Effector memory CD8-positive, alpha-beta T cell (primary cell): Measurements from ENCODE around the gene REG3A.

Experiments
- ATAC-seq: fragments of 150-1000 bp; cut with Tn5 transposase; replicated peaks from 2 replicates; pipeline ENCODE4 v1.10.0; 2021; ENCODE audit warnings: mild to moderate bottlenecking, moderate library complexity
- DNase-seq, 3 experiments: peaks; one replicate each; pipeline ENCODE4 v3.0.0; 2021
- H3K27ac Mint-ChIP-seq, 2 donors: one replicate each; pipeline ENCODE4 v1.8.0; 2022; ENCODE audit warnings: mild to moderate bottlenecking in 2 of 2, mixed read lengths in 2 of 2, moderate library complexity in 2 of 2
- H3K27me3 Mint-ChIP-seq, 2 donors: one replicate each; pipeline ENCODE4 v1.8.0; 2022; ENCODE audit warnings: mixed read lengths in 2 of 2
- H3K36me3 Mint-ChIP-seq: one replicate; pipeline ENCODE4 v1.8.0; 2022; ENCODE audit warnings: mild to moderate bottlenecking, moderate library complexity, mixed read lengths; ENCODE audit not compliant: insufficient read depth
- H3K4me1 Mint-ChIP-seq, 2 donors: one replicate each; pipeline ENCODE4 v1.8.0; 2022; ENCODE audit warnings: low read depth in 2 of 2, mixed read lengths in 2 of 2
- H3K4me3 Mint-ChIP-seq, 2 donors: one replicate each; pipeline ENCODE4 v1.8.0; 2022; ENCODE audit warnings: mild to moderate bottlenecking in 2 of 2, mixed read lengths in 2 of 2, moderate library complexity in 2 of 2
- H3K9me3 Mint-ChIP-seq, 2 donors: one replicate each; pipeline ENCODE4 v1.8.0; 2022; ENCODE audit warnings: mixed read lengths in 2 of 2

The REG3A gene

DNA sequence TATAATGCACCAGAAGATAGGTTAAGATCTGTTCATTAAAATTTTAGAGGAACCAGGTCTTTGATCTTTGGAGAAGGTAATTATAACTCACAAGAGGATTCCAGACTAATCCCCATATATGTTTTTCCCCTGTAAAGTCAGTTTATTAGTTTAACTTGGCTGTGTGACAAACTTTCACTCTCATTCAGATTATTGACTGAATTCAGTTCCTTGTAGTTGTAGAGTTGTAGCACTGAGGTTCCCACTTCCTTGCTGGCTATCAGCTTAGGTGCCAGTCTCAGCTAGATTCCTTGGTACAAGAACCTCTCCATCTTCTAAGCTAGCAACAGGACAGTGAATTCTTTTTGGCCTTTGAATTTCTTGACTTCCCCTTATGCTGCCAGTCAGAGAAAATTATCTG, 20.1 kb downstream of the REG3A start:
- DNase-seq, result no peak
- Mint-ChIP-seq H3K9me3 (peaks cover 21 to 26% of the 10 kb centered on the region in 2 donors), H3K27me3 (no peaks in the 10 kb centered on the region), H3K27ac (no peak overlapping the region), H3K4me1 (no peaks in the 10 kb centered on the region), H3K36me3 (no peaks in the 10 kb centered on the region), H3K4me3 (no peak overlapping the region)
- ATAC-seq, result no peak

DNA sequence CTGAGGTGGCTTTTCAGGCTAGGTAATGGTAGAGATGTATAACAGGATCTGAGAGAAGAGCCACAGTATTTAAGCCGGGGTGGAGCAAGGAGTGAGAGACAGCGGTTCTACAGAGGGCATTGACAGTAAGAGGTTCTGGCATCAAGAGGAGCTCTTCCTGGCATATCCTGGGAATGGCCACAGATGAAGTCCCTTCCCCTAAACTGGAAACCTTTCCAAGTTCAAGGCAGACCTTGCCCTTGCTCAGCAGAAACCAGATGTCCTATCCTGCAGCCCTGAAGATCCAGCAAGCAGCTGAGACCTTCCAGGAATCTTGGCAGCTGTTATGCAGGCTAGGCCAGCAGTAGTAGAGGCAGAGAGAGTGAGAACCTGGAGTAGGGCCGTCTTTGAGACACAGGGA, 21.2 kb downstream of the REG3A start:
- H3K4me3 Mint-ChIP-seq, result no peak overlapping the region
- no peaks in the 10 kb centered on the region for H3K4me1 Mint-ChIP-seq
- DNase-seq (no peak), ATAC-seq (no peak)
- peaks cover 26 to 29% of the 10 kb centered on the region in 2 donors for H3K9me3 Mint-ChIP-seq
- no peaks in the 10 kb centered on the region for H3K36me3 Mint-ChIP-seq
- H3K27ac Mint-ChIP-seq, result no peak overlapping the region
- no peaks in the 10 kb centered on the region for H3K27me3 Mint-ChIP-seq

DNA sequence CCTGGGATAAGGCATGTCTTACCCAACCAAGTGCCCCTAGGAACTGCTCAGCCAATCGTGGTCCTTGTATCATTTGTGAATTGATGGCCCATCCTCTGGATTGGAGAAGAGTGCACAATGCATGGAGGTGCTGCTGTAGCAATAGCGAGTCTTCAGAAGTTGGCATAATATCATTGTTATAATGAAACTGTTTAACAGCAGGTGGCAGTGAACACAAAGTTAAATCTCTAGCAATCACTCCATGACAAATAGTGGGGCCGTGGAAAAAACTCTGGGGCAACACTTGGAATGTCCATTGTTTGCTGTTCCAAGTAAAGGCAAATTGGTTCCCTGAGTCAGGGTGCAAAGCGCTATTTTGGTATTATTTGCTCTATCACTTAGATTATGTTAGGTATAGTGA, 27.9 kb downstream of the REG3A start:
- no peaks in the 10 kb centered on the region for H3K27me3 Mint-ChIP-seq
- ATAC-seq (no peak), DNase-seq (no peak)
- no peaks in the 10 kb centered on the region for H3K36me3 Mint-ChIP-seq
- H3K27ac Mint-ChIP-seq, result no peak overlapping the region
- no peak overlapping the region for H3K4me3 Mint-ChIP-seq
- H3K9me3 Mint-ChIP-seq, result peaks cover 2 to 17% of the 10 kb centered on the region in 2 donors
- H3K4me1 Mint-ChIP-seq, result no peaks in the 10 kb centered on the region

DNA sequence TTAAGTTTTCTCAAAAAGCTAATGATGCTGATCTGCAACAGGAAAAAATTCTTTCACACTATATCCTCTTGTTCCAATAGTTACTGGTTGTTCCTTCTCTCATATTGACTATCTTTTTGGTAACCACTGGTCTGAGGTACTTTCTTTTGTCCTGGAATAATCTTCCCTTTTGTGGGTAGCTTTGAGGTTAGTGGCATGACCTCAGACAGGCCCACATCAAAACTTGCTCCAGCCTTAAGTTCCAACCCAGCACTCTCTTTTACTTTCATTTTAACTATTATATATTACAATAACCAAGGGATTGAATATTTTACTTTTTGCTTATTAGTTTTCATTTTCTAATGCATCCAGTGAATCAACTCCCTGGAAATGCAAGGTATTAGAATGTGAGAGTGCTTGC, 29.7 kb downstream of the REG3A start:
- no peaks in the 10 kb centered on the region for H3K27me3 Mint-ChIP-seq
- H3K9me3 Mint-ChIP-seq, result peaks cover 0 to 17% of the 10 kb centered on the region in 2 donors
- ATAC-seq (no peak), DNase-seq (no peak)
- no peak overlapping the region for H3K27ac Mint-ChIP-seq
- no peak overlapping the region for H3K4me3 Mint-ChIP-seq
- H3K36me3 Mint-ChIP-seq, result no peaks in the 10 kb centered on the region
- H3K4me1 Mint-ChIP-seq, result no peaks in the 10 kb centered on the region

DNA sequence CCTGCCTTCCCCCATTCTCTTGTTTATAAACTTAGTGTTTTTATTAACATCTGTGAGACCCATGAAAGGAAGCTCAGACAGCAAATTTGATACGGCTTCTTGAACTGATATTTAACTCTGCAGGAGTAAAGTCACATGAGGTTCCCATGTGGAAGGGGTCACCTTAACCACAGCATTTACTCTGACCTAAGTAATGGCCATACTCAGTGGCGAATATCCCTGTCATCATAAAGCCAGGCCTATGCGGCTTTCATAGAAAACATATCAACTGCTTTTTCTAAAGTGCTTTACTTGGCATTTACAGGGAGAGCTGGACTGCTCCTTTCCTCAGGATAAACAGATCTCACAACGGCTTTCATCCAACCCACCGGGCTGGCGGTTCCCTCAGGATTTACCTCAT, 30.3 kb downstream of the REG3A start:
- H3K9me3 Mint-ChIP-seq, result peaks cover 0 to 16% of the 10 kb centered on the region in 2 donors
- DNase-seq (no peak), ATAC-seq (no peak)
- H3K27ac Mint-ChIP-seq, result no peak overlapping the region
- no peak overlapping the region for H3K4me3 Mint-ChIP-seq
- H3K4me1 Mint-ChIP-seq, result no peaks in the 10 kb centered on the region
- H3K36me3 Mint-ChIP-seq, result no peaks in the 10 kb centered on the region
- H3K27me3 Mint-ChIP-seq, result no peaks in the 10 kb centered on the region

DNA sequence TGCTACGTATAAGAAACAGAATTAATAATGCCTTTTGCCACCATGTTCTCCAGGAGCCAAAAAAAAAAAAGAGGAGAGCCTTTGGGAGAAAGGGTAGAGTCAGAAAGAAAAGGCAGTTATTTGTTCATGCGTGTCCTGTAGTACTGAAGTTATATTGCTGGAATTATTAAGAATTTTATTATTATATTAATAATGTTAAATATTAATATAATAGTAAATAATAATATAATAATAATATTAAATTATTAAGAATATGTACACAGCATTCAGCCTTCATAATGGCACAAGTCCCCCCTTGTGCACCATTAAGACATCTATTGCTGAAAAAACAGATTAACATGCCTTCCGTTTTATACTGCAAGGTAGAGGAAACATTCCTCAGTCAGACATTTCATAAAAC, 31.1 kb downstream of the REG3A start:
- no peak overlapping the region for H3K4me3 Mint-ChIP-seq
- DNase-seq (no peak), ATAC-seq (no peak)
- H3K36me3 Mint-ChIP-seq, result no peaks in the 10 kb centered on the region
- no peaks in the 10 kb centered on the region for H3K27me3 Mint-ChIP-seq
- H3K27ac Mint-ChIP-seq, result no peak overlapping the region
- peaks cover 0 to 12% of the 10 kb centered on the region in 2 donors for H3K9me3 Mint-ChIP-seq
- H3K4me1 Mint-ChIP-seq, result no peaks in the 10 kb centered on the region

DNA sequence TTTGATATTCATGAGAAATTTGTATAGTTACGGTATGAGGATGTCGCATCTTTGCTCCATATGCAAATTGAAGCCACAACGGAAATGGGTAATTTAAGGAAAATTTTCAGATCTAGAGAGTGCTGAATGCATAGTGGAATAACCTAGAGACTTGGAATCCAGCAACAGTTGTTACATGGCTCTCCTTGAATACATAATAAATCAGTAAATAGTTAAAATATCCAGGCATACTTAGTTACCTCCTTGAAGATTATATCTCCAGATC, 33.9 kb downstream of the REG3A start:
- Mint-ChIP-seq H3K4me3 (no peak overlapping the region), H3K4me1 (no peaks in the 10 kb centered on the region), H3K27me3 (no peaks in the 10 kb centered on the region), H3K9me3 (peaks cover 6 to 21% of the 10 kb centered on the region in 2 donors), H3K36me3 (no peaks in the 10 kb centered on the region), H3K27ac (no peak overlapping the region)
- no peak for ATAC-seq
- no peak for DNase-seq

DNA sequence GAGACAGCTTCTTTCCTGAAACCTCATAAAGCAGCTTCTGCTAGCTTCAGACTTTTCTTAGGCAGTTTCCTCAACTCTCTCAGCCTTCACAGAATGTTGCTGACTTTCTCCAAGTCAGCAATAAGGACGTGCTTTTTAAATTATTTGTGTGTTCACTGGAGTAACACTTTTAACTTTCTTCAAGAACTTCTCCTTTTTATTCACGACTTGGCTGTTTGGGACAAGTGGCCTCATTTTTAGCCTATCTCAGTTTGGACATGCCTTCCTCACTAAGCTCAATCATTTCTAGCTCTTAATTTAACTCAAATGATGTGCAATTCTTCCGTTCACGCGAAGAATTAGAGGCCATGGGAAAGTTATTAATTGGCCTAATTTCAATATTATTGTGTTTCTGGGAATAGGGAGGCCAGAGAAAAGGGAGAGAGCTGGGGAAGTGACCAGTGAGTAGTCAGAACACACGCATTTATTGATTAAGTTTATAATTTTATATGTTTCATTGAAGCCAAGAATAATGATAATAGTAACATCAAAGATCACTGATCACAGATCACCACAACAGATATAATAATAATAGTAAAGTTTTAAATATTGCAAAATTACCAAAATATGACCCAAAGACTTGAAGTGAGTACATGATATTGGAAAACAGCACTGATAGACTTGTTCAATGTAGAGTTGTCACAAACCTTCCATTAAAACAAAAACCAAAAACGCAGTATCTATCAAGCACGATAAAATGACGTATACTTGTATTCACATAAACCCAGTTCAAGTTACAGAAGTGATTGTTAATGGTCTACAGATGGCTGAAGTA, 34.4 kb downstream of the REG3A start:
- H3K9me3 Mint-ChIP-seq, result peaks cover 6 to 22% of the 10 kb centered on the region in 2 donors
- H3K27ac Mint-ChIP-seq, result no peak overlapping the region
- ATAC-seq (no peak), DNase-seq (no peak)
- no peak overlapping the region for H3K4me3 Mint-ChIP-seq
- no peaks in the 10 kb centered on the region for H3K27me3 Mint-ChIP-seq
- H3K4me1 Mint-ChIP-seq, result no peaks in the 10 kb centered on the region
- H3K36me3 Mint-ChIP-seq, result no peaks in the 10 kb centered on the region

DNA sequence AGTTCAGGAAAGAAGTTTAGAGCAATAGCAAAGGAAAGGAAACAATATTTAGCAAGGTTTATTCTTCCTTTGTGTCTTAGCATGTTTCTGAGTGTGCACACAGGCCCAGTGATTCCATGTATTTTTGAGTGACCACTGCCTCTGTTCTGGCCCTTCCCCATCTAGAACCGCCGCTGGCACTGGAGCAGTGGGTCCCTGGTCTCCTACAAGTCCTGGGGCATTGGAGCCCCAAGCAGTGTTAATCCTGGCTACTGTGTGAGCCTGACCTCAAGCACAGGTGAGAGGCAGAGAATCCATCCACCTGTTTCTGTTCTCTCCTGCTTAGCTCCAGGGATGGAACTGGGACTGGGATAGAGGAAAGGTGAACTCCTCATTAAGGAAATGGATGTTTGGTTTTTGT, 36.9 kb downstream of the REG3A start:
- Mint-ChIP-seq H3K27me3 (no peaks in the 10 kb centered on the region), H3K27ac (no peak overlapping the region)

DNA sequence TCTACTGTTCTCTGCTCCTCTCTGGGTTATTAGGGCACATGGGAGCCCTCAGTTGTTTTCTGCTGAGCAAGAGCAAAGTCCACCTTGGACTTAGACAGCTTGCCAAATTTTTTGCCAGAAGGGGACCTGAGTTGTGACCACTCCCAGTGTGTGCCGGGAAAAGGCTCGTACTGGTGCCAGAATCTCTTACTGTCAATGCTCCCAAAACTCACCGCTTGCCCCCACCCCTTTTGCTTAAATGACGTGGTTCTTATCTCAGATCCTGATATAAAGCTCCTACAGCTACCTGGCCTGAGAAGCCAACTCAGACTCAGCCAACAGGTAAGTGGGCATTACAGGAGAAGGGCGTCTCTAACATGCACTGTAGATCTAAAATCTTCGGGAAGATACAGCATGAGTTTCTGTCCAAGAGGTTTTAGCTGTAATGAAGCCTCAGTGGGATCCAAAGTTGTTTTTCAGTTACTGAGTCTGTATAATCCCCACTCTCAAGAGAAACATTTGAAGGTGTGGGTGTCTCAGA, 39.3 kb downstream of the REG3A start, which contains the start of gene REG1A:
TSS of gene REG1A (plus strand) at position 295 of the 520 bp plus-strand sequence. CDS start 374 bp downstream, outside the sequence.
- Mint-ChIP-seq H3K27ac (no peak within 1 kb of the TSS), H3K4me1 (no peaks in the 10 kb centered on the region), H3K27me3 (no peaks in the 10 kb centered on the region), H3K4me3 (no peak within 1 kb of the TSS), H3K36me3 (no peaks in the 10 kb centered on the region), H3K9me3 (peaks cover 4 to 29% of the 10 kb centered on the region in 2 donors)
- no peak for ATAC-seq
- DNase-seq, result no peak

More for the DNA sequence above, 36.9 kb downstream of the REG3A start:
- ATAC-seq (no peak), DNase-seq (no peak)
- H3K4me1 Mint-ChIP-seq, result no peaks in the 10 kb centered on the region
- no peaks in the 10 kb centered on the region for H3K36me3 Mint-ChIP-seq
- no peak overlapping the region for H3K4me3 Mint-ChIP-seq
- peaks cover 2 to 22% of the 10 kb centered on the region in 2 donors for H3K9me3 Mint-ChIP-seq

DNA sequence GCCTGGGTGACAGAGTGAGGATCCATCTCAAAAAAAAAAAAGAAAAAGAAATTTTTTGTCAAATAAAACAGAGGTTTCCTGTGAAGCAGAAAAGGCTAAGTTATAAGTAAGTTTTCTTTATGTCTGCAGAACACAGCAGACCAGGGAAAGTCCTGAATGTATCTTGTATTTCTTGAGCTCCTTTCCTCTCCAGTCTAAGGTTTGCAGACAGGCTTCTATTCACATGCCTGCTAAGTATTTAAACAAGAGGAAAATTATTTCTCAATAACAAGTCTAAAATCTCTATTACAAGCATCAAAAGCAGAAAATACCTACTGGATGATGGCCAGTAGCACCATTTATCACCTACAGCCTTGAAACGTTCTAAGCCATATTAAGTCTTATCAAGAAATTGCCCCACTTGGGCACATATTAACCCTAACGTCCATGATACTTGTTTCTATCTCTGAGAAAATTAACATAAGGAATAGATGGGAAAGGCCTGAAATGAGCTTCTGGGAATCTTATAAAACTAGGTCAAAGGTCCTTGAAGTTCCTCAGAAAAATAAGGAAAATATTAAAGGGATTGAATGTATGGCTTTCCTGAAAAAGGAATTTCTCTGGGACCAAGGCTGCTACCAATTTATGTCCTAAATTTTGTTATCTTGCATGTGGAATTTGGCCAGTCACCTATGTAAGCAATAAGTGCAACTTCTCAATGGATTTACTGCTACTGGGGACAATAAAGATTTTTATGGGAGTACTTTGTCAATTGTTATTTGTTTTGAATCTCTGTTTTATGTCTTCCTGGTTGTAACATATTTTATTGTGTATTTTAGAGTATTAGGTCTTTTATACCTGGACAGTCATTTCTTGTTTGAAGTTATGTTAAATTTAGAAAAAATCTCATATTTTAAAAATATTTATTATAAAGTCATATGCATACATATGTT, 42.3 kb downstream of the REG3A start:
- ATAC-seq, result no peak
- H3K27me3 Mint-ChIP-seq, result no peaks in the 10 kb centered on the region
- DNase-seq, result no peak
- H3K4me1 Mint-ChIP-seq, result no peaks in the 10 kb centered on the region
- H3K27ac Mint-ChIP-seq, result no peak overlapping the region
- no peaks in the 10 kb centered on the region for H3K36me3 Mint-ChIP-seq
- H3K9me3 Mint-ChIP-seq, result peaks cover 6 to 41% of the 10 kb centered on the region in 2 donors
- no peak overlapping the region for H3K4me3 Mint-ChIP-seq

DNA sequence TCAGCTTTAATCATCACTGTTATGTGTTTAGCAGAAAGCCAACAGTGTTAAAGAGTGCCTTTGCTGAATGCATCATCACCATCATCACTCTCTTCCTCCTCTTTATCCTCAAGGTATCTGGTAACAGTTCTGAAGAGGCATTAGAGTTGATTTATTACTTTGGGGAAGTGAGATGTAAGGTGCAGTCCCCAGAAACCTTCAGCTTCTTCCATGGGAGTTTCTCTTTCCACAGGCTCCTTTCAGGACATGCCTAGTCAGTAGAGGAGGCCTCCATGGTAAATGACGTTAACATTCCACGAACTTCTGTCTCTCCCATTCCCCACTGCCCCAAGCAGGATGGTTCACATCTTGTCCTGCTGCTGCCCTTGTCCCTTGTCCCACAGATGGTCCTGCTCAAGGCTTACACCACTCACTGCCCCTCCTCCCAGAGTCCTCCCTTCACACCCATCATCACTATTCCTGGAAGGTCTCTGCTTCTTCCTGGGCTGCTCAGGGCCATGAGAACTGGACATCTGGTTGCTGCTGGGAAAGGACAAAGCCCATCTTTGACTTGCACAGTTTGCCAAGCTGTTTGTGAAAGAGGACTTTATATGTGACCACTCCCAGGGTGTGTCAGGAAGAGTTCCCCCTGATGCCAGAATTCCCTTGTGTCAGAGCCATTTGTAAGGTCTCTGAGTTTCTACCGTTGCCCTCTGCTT, 44.6 kb downstream of the REG3A start:
- no peak for DNase-seq
- Mint-ChIP-seq H3K36me3 (no peaks in the 10 kb centered on the region), H3K27me3 (no peaks in the 10 kb centered on the region), H3K4me1 (no peaks in the 10 kb centered on the region), H3K27ac (no peak overlapping the region), H3K4me3 (no peak overlapping the region), H3K9me3 (peaks cover 6 to 32% of the 10 kb centered on the region in 2 donors)
- no peak for ATAC-seq

DNA sequence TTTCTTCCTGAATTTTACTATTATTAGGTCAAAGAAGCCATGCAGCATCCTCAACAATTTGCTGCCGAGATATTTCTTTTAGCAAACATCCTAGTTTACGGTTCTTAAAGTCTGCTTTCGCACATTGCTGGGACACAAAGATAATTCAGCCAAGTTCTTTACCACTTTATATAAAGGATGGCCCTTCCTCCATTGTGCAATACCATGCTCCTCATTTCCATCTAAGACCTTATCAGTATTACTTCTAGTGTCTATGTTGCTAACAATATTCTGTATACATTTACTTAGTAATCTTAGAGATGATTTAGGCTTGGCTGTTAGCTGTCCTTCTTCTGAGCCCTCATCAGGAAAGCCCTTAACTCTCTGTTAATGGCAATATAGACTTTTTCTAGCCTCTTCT, 47.3 kb downstream of the REG3A start:
- no peak for DNase-seq
- no peak for ATAC-seq
- Mint-ChIP-seq H3K9me3 (peaks cover 6 to 34% of the 10 kb centered on the region in 2 donors), H3K36me3 (no peaks in the 10 kb centered on the region), H3K4me3 (no peak overlapping the region), H3K27me3 (no peaks in the 10 kb centered on the region), H3K4me1 (no peaks in the 10 kb centered on the region), H3K27ac (no peak overlapping the region)
